DND-41 (cell line): ENCODE measurements around the gene ALDH16A1.
A peak's percentile ranks its signal among the peaks of the same experiment; 100 is the strongest.

Experiments used
- ATAC-seq: fragments of 200-7000 bp; cut with Tn5 transposase; 3 replicates; pipeline ENCODE4 v1.9.1; 2021; ENCODE audit warnings: low read depth; ENCODE audit not compliant: insufficient read depth
- DNase-seq: peaks from one replicate; pipeline ENCODE4 v3.0.0-alpha.2; 2020
- H2AFZ ChIP-seq: 2 replicates; pipeline ENCODE4 v1.6.0; 2012; ENCODE audit warnings: low read depth, low read length
- H3K27ac ChIP-seq: 2 replicates; pipeline ENCODE4 v1.5.1; 2012; ENCODE audit warnings: low read length, inconsistent platforms
- H3K27me3 ChIP-seq: fragments of 200-600 bp; sonication (generic); 2 replicates; pipeline ENCODE4 v1.6.0; 2012; ENCODE audit warnings: low read length, mild to moderate bottlenecking, inconsistent platforms; ENCODE audit not compliant: insufficient read depth, poor library complexity
- H3K36me3 ChIP-seq: 2 replicates; pipeline ENCODE4 v1.5.1; 2012; ENCODE audit warnings: low read length, inconsistent platforms; ENCODE audit not compliant: insufficient read depth
- H3K4me1 ChIP-seq: 2 replicates; pipeline ENCODE4 v1.5.1; 2012; ENCODE audit warnings: mild to moderate bottlenecking, low read length; ENCODE audit not compliant: insufficient read depth
- H3K4me2 ChIP-seq: 2 replicates; pipeline ENCODE4 v1.6.0; 2012; ENCODE audit warnings: mild to moderate bottlenecking, moderate library complexity, low read length, inconsistent platforms; ENCODE audit not compliant: insufficient read depth
- H3K4me3 ChIP-seq, 2 experiments: fragments of 200-600 bp in 1 of 2; shearing (Covaris generic) in 1 of 2; 2 replicates each; pipeline ENCODE4 v1.5.1; 2012 to 2016; ENCODE audit warnings: inconsistent platforms in 2 of 2, low read length in 2 of 2, mild to moderate bottlenecking in 2 of 2, low read depth in 1 of 2, moderate library complexity in 1 of 2
- H3K79me2 ChIP-seq: 2 replicates; pipeline ENCODE4 v1.6.0; 2012; ENCODE audit warnings: low read length, inconsistent platforms; ENCODE audit not compliant: insufficient read depth
- H3K9ac ChIP-seq: 2 replicates; pipeline ENCODE4 v1.6.0; 2012; ENCODE audit warnings: low read depth, mild to moderate bottlenecking, inconsistent platforms, low read length, moderate library complexity
- H3K9me3 ChIP-seq: 2 replicates; pipeline ENCODE4 v1.5.1; 2012; ENCODE audit warnings: low read length, moderate library complexity, mild to moderate bottlenecking, inconsistent platforms; ENCODE audit not compliant: insufficient read depth, severe bottlenecking
- H4K20me1 ChIP-seq: 2 replicates; pipeline ENCODE4 v1.6.0; 2012; ENCODE audit warnings: low read length; ENCODE audit not compliant: insufficient read depth
- EZH2 ChIP-seq: IDR thresholded peaks from 3 replicates; pipeline ENCODE4 v1.6.1; 2012; ENCODE audit warnings: borderline replicate concordance, low read depth, mild to moderate bottlenecking, moderate library complexity, low read length, inconsistent platforms; ENCODE audit not compliant: severe bottlenecking
- TF ChIP-seq, protein P1 (sequence below): IDR thresholded peaks from 2 replicates; pipeline ENCODE4 v1.5.1; 2012; ENCODE audit warnings: borderline replicate concordance, low read length, moderate library complexity, mild to moderate bottlenecking; ENCODE audit not compliant: poor library complexity, severe bottlenecking; ENCODE audit errors: extremely low read depth

Gene ALDH16A1

DNA sequence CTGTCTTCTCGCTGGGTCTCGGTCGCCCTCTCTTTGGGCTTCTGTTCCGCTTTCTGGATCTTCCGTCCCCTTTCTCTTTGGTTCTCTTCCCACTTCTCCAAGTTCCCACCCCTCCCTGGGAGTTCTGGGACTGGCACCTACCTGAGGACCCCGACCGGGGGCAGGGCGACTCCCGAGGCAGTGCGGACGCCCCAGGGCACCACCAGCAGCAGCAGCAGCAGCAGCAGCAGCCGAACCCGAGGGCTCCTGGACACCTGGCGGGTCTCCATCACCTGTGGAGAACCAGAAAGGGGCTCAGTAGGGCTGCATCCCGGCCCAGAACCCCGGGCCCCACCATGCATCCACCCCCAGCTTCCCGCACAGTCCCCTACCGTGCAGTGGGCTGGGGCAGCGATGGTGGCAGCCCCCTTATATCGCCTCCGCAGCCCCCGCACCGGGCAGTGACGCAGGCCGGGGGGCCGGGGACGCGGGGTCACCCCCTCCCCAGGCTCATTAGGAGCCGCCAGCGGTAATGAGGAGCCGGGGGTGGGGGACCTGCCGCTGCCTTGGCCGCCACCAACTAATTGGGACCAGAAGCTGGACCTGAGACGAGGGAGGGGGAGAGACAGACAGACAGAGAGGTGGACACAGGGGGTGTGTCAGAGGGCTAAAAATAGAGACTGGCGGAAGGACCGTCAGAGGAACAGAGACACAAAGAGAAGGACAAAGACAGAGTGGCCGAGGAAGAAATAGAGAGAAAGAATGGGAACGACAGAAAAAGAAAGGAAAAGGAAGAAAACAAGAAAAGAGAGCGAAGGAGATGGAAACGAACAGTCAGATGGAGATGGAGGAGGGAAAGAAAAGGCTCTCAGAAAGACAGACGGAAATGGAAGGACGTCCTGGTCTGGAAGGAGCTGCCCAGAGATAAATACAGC is 29.7 kb upstream of the ALDH16A1 start, which contains the start of gene PTH2:
Gene PTH2, minus strand, starts transcription at position 371 of the 914 bp plus-strand sequence. Its CDS starts 102 bp downstream, at position 269.
- H2AFZ ChIP-seq = no peak within 1 kb of the TSS
- no peaks in the 10 kb centered on the region for H3K36me3 ChIP-seq
- no peaks in the 10 kb centered on the region for H4K20me1 ChIP-seq
- no peaks in the 10 kb centered on the region for H3K79me2 ChIP-seq
- H3K4me1 ChIP-seq = peaks cover 7% of the 10 kb centered on the region; the same call in 1 of the 2 replicates
- no peak within 1 kb of the TSS for H3K4me2 ChIP-seq
- ATAC-seq = no peak
- no peaks in the 10 kb centered on the region for H3K9me3 ChIP-seq
- DNase-seq = no peak
- H3K27me3 ChIP-seq = peaks cover 3% of the 10 kb centered on the region
- no peak for TF ChIP-seq EZH2
- TF ChIP-seq, protein P1, sequence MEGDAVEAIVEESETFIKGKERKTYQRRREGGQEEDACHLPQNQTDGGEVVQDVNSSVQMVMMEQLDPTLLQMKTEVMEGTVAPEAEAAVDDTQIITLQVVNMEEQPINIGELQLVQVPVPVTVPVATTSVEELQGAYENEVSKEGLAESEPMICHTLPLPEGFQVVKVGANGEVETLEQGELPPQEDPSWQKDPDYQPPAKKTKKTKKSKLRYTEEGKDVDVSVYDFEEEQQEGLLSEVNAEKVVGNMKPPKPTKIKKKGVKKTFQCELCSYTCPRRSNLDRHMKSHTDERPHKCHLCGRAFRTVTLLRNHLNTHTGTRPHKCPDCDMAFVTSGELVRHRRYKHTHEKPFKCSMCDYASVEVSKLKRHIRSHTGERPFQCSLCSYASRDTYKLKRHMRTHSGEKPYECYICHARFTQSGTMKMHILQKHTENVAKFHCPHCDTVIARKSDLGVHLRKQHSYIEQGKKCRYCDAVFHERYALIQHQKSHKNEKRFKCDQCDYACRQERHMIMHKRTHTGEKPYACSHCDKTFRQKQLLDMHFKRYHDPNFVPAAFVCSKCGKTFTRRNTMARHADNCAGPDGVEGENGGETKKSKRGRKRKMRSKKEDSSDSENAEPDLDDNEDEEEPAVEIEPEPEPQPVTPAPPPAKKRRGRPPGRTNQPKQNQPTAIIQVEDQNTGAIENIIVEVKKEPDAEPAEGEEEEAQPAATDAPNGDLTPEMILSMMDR = no peak
- no peak within 1 kb of the TSS for H3K9ac ChIP-seq
- H3K4me3 ChIP-seq = no peak within 1 kb of the TSS
- no peak within 1 kb of the TSS for H3K27ac ChIP-seq

DNA sequence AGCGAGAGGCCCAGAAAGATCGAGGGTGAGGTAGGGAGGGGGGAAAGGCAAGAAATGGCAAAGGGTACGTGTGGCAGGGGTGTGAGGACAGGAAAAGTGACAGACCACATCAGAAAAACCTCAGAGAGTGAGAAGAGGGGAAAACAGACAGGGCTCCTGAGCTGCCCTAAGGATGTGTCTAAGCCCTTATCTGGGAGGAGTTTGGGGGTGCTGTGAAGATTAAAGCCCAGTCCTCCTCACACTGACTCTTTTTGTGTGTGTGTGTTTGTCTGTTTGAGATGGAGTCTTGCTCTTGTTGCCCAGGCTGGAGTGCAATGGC is 29.1 kb upstream of the ALDH16A1 start:
- H3K79me2 ChIP-seq = no peaks in the 10 kb centered on the region
- no peaks in the 10 kb centered on the region for H4K20me1 ChIP-seq
- no peaks in the 10 kb centered on the region for H3K9me3 ChIP-seq
- peaks cover 7% of the 10 kb centered on the region; the same call in 1 of the 2 replicates for H3K4me1 ChIP-seq
- no peaks in the 10 kb centered on the region for H3K27me3 ChIP-seq
- no peak overlapping the region for H3K4me3 ChIP-seq
- H3K27ac ChIP-seq = no peak overlapping the region
- no peaks in the 10 kb centered on the region for H3K36me3 ChIP-seq
- no peak for TF ChIP-seq EZH2
- TF ChIP-seq, protein P1 = no peak
- H3K4me2 ChIP-seq = no peak overlapping the region
- ATAC-seq (peak; percentile 98), DNase-seq (peak; percentile 60)
- no peak overlapping the region for H3K9ac ChIP-seq
- H2AFZ ChIP-seq = no peak overlapping the region

DNA sequence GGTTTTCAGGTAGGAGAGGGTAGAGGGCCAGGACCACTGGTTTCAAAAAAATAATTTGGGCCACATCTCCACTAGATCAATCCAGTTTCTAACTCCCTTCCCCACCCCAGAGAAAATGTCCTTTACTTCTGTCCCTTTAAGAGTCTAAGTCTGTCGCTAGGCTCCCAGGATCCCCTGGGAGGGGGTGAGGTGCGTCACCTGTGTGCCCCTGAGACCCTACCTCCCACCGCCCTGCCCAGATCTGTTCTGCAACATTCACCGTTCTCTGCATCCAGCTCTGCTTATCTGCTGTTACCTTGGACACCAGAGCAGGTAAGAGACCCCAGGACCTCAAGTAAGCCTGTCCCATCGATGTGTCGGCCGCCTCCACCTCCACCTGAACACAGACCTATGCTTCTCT is 27.8 kb upstream of the ALDH16A1 start, which contains the start of gene GFY:
Gene GFY, plus strand, starts transcription at position 211 of the 400 bp plus-strand sequence. CDS start 1,043 bp downstream, outside the sequence.
- Histone ChIP-seq H3K4me3 (no peak within 1 kb of the TSS), H3K36me3 (no peaks in the 10 kb centered on the region), H4K20me1 (no peaks in the 10 kb centered on the region), H3K4me2 (no peak within 1 kb of the TSS), H3K27ac (no peak within 1 kb of the TSS), H3K9me3 (no peaks in the 10 kb centered on the region), H3K79me2 (no peaks in the 10 kb centered on the region), H3K9ac (no peak within 1 kb of the TSS), H2AFZ (no peak within 1 kb of the TSS), H3K4me1 (peaks cover 7% of the 10 kb centered on the region; the same call in 1 of the 2 replicates), H3K27me3 (no peaks in the 10 kb centered on the region)
- TF ChIP-seq, protein P1 = no peak
- no peak for TF ChIP-seq EZH2
- no peak for DNase-seq
- ATAC-seq = no peak
